ENCODE measurements around the gene NPTX1. TPM values are rescaled to one million over a fixed set of nuclear protein-coding genes. Genes with fewer than 3 reads are reported as not detected.

The NPTX1 gene
- total and polyA plus RNA-seq, 3 donors from 2014 or later, result 1.7 to 3.8 (median 3.7) TPM

GRCh38 chr17:80452173-80452915 lies 24.1 kb downstream of the NPTX1 start:
- Histone ChIP-seq H3K27ac (no peak overlapping the region), H3K4me3 (no peak overlapping the region), H3K27me3 (no peaks in the 10 kb centered on the region), H3K4me1 (peaks cover 27% of the 10 kb centered on the region), H3K36me3 (ENCODE audit: low read depth, missing control alignments) (no peaks in the 10 kb centered on the region), H3K9me3 (no peaks in the 10 kb centered on the region)
- 71 to 85% methylated on average over 3 to 14 of the region's 14 CpGs for WGBS, 2 donors
- TF ChIP-seq, protein P1, sequence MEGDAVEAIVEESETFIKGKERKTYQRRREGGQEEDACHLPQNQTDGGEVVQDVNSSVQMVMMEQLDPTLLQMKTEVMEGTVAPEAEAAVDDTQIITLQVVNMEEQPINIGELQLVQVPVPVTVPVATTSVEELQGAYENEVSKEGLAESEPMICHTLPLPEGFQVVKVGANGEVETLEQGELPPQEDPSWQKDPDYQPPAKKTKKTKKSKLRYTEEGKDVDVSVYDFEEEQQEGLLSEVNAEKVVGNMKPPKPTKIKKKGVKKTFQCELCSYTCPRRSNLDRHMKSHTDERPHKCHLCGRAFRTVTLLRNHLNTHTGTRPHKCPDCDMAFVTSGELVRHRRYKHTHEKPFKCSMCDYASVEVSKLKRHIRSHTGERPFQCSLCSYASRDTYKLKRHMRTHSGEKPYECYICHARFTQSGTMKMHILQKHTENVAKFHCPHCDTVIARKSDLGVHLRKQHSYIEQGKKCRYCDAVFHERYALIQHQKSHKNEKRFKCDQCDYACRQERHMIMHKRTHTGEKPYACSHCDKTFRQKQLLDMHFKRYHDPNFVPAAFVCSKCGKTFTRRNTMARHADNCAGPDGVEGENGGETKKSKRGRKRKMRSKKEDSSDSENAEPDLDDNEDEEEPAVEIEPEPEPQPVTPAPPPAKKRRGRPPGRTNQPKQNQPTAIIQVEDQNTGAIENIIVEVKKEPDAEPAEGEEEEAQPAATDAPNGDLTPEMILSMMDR (IDR thresholded peaks at IDR 0.05), result no peak
- TF ChIP-seq POLR2A (IDR thresholded peaks at IDR 0.05), result no peak
- intact Hi-C loops (cut with DNase I; ENCODE audit: low total_unique reads), result no loop called here
- no peak for DNase-seq

GRCh38 chr17:80451104-80451775 lies 25.2 kb downstream of the NPTX1 start:
- no peak for TF ChIP-seq POLR2A (IDR thresholded peaks at IDR 0.05)
- Histone ChIP-seq H3K4me1 (peaks cover 16% of the 10 kb centered on the region), H3K9me3 (no peaks in the 10 kb centered on the region), H3K4me3 (no peak overlapping the region), H3K27me3 (no peaks in the 10 kb centered on the region), H3K36me3 (ENCODE audit: low read depth, missing control alignments) (no peaks in the 10 kb centered on the region), H3K27ac (no peak overlapping the region)
- intact Hi-C loops (cut with DNase I; ENCODE audit: low total_unique reads), result no loop called here
- 91 to 94% methylated on average over 9 of the region's 9 CpGs for WGBS, 2 donors
- DNase-seq, result no peak

DNA sequence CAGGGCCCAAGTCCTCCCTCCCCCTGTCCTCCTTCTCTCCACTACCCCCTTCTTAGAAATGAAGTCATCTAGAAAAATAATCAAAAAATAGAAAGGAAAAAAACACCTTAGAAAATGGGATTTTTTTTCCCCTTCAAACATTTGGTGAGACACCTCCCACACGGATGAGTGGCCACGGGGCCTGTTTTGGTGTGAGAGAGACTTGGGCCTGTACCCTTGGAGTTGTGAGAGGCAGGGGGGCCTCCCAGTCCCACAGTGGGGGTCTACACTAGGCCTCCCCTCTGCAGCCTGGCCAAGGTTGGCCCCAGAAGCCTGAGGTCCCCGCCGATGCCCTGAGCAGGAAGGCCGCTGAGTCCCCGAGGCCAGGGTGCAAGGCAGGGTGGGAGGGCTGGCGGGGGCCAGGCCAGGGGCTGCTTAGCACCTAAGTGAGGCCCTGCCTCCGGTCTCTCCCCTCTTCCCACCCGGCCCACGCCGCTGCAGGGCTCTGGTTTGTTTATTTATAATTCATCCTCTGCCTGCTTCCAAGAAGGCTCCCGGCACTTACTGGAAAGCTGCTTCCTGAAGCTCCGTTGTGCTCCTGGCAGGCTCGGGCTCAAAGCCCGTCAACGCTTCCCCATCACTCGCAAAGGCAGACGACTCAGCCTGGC lies 26.4 kb downstream of the NPTX1 start:
- H3K4me3 ChIP-seq, result no peak overlapping the region
- no peaks in the 10 kb centered on the region for H3K9me3 ChIP-seq
- no peak overlapping the region for H3K27ac ChIP-seq
- WGBS, 2 donors, result 61 to 73% methylated on average over 18 of the region's 18 CpGs
- H3K27me3 ChIP-seq, result no peaks in the 10 kb centered on the region
- intact Hi-C loops (cut with DNase I; ENCODE audit: low total_unique reads), result no loop called here
- TF ChIP-seq POLR2A (IDR thresholded peaks at IDR 0.05), result no peak
- TF ChIP-seq, protein P1 (IDR thresholded peaks at IDR 0.05), result no peak
- H3K36me3 ChIP-seq (ENCODE audit: low read depth, missing control alignments), result no peaks in the 10 kb centered on the region
- no peak for DNase-seq
- H3K4me1 ChIP-seq, result peaks cover 8% of the 10 kb centered on the region

DNA sequence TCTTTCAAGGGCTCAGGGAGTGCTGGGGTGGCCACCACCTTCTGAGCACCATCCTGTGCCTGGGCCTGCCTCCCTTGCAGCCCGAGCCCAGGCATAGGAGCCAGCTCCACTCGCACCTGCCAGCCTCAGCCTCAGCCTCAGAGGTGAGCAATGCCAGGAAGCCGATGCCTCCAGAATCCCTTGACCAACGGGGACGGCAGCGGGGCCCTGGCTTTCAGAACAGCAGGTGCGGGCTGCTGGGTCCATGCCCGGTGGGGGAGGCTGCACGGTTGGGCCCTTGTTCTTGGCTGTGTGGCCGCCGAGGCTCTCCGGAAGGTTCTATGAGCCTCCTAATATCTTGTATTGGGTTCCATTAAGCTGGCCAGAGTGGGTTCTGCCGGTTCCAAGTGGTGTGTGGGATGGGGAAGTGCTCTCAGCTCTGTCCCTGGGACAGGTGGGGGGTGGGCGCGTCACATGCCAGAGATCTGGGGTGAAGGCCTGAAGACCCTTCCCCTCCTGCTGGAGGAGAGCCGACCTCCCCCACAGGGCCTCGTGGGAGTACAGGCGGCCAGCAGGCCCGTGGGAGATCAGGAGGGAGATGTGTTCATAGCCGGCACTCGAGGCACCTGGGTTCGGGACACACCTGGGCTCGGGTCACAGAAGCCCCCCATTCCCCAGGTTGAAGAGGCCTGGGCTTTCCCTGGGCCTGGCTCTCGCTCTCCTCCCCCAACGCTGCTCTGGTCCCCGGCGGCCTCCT lies 27.0 kb downstream of the NPTX1 start:
- WGBS, 2 donors, result 71 to 75% methylated on average over 7 to 21 of the region's 27 CpGs
- no peak for DNase-seq
- intact Hi-C loops (cut with DNase I; ENCODE audit: low total_unique reads), result no loop called here
- Histone ChIP-seq H3K27me3 (no peaks in the 10 kb centered on the region), H3K36me3 (ENCODE audit: low read depth, missing control alignments) (no peaks in the 10 kb centered on the region), H3K4me3 (no peak overlapping the region), H3K4me1 (peaks cover 8% of the 10 kb centered on the region), H3K27ac (no peak overlapping the region), H3K9me3 (no peaks in the 10 kb centered on the region)
- no peak for TF ChIP-seq POLR2A (IDR thresholded peaks at IDR 0.05)
- TF ChIP-seq, protein P1 (IDR thresholded peaks at IDR 0.05), result no peak

GRCh38 chr17:80447790-80448189 lies 28.6 kb downstream of the NPTX1 start:
- H3K27me3 ChIP-seq, result no peaks in the 10 kb centered on the region
- intact Hi-C loops (cut with DNase I; ENCODE audit: low total_unique reads), result no loop called here
- H3K9me3 ChIP-seq, result no peaks in the 10 kb centered on the region
- H3K36me3 ChIP-seq (ENCODE audit: low read depth, missing control alignments), result no peaks in the 10 kb centered on the region
- no peak overlapping the region for H3K4me3 ChIP-seq
- no peak for TF ChIP-seq POLR2A (IDR thresholded peaks at IDR 0.05)
- TF ChIP-seq, protein P1 (IDR thresholded peaks at IDR 0.05), result no peak
- no peaks in the 10 kb centered on the region for H3K4me1 ChIP-seq
- no peak overlapping the region for H3K27ac ChIP-seq
- DNase-seq, result no peak
- 86 to 100% methylated on average over 3 to 4 of the region's 4 CpGs for WGBS, 2 donors
